Measurements from ENCODE around the gene TPRG1L. TPM values are rescaled to one million over a fixed set of nuclear protein-coding genes. Genes with fewer than 3 reads are reported as not detected.

The TPRG1L gene
- polyA plus RNA-seq, 1 donor = 40.4 TPM

GRCh38 chr1:3590951-3591865 lies 33.6 kb upstream of the TPRG1L start:
- DNase-seq = no peak

GRCh38 chr1:3593334-3593733 lies 31.5 kb upstream of the TPRG1L start:
- DNase-seq = no peak

GRCh38 chr1:3593745-3594144 lies 31.1 kb upstream of the TPRG1L start:
- no peak for DNase-seq

- DNase-seq = no peak
These were observed 30.0 kb upstream of the TPRG1L start for GRCh38 chr1:3594706-3595377.

- no peak for DNase-seq
These were observed 28.9 kb upstream of the TPRG1L start for GRCh38 chr1:3595949-3596348.

- no peak for DNase-seq
These were observed 27.9 kb upstream of the TPRG1L start for GRCh38 chr1:3596663-3597598.

- DNase-seq = no peak
These were observed 27.2 kb upstream of the TPRG1L start for GRCh38 chr1:3597599-3597964.

GRCh38 chr1:3598051-3598491 lies 26.7 kb upstream of the TPRG1L start:
- no peak for DNase-seq

GRCh38 chr1:3598522-3599285 lies 26.1 kb upstream of the TPRG1L start:
- DNase-seq = no peak

- DNase-seq = no peak
These were observed 25.5 kb upstream of the TPRG1L start for GRCh38 chr1:3599286-3599811.

GRCh38 chr1:3599816-3600215 lies 25.0 kb upstream of the TPRG1L start:
- DNase-seq = no peak

- DNase-seq = no peak
These were observed 24.5 kb upstream of the TPRG1L start for GRCh38 chr1:3600354-3600753.

GRCh38 chr1:3601743-3602142 lies 23.1 kb upstream of the TPRG1L start:
- DNase-seq = no peak

- no peak for DNase-seq
These were observed 22.4 kb upstream of the TPRG1L start for GRCh38 chr1:3602375-3602774.

GRCh38 chr1:3603156-3603555 lies 21.7 kb upstream of the TPRG1L start:
- no peak for DNase-seq

GRCh38 chr1:3603571-3604467 lies 21.0 kb upstream of the TPRG1L start:
- no peak for DNase-seq

- DNase-seq = no peak
These were observed 20.3 kb upstream of the TPRG1L start for GRCh38 chr1:3604468-3604974.

GRCh38 chr1:3604997-3605823 lies 19.6 kb upstream of the TPRG1L start:
- no peak for DNase-seq
